ENCODE data around the gene MAP2K7. TPM values are rescaled to one million over a fixed set of nuclear protein-coding genes. Genes with fewer than 3 reads are reported as not detected.

The MAP2K7 gene
- total RNA-seq, 6 experiments from 2014 or later: 9.7 to 22.1 (median 15.6) TPM

- DNase-seq: peak in 1 of 3 donors; percentile 47
- intact Hi-C loops (cut with DNase I): no loop called here
Measured at GRCh38 chr19:7933828-7934725, 30.4 kb downstream of the MAP2K7 start.

DNA sequence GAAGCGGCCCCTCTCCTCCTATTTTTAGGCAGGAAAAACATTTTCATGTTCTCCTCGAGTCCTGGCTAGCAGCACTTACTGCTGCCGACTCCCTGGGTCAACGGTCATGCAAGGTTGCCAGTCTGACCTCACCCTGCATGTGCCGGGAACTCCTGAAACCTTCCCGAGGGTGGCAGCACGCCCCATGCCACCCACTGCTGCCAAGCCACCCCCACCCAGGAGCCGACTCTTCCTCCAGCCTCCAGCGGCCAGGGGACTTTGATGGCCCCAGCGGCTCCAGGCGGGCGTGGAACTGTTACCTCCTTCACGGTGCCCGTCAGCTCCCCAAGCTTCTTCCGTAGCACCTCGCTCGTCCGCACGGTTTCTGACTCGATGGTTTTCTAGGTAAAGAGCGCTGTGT, 31.1 kb downstream of the MAP2K7 start:
- intact Hi-C loops (cut with DNase I): no loop called here
- Histone ChIP-seq H3K9me3 (no peaks in the 10 kb centered on the region), H3K4me1 (peaks cover 0 to 9% (median 0%) of the 10 kb centered on the region in 4 donors), H3K4me3 (no peak overlapping the region), H3K27ac (no peak overlapping the region), H3K27me3 (no peaks in the 10 kb centered on the region), H3K36me3 (peaks cover 0 to 79% (median 47%) of the 10 kb centered on the region in 4 donors)
- DNase-seq (peak; percentile 59 to 79 (median 64)), ATAC-seq (peak; percentile 8 to 79 (median 67))
- WGBS (ENCODE audit: insufficient coverage, low coverage, low lambda C conversion rate, missing lambda C conversion rate): 69% methylated on average over 13 of the region's 21 CpGs
- TF ChIP-seq POLR2A (IDR thresholded peaks at IDR 0.05): no peak
- TF ChIP-seq, protein P1, sequence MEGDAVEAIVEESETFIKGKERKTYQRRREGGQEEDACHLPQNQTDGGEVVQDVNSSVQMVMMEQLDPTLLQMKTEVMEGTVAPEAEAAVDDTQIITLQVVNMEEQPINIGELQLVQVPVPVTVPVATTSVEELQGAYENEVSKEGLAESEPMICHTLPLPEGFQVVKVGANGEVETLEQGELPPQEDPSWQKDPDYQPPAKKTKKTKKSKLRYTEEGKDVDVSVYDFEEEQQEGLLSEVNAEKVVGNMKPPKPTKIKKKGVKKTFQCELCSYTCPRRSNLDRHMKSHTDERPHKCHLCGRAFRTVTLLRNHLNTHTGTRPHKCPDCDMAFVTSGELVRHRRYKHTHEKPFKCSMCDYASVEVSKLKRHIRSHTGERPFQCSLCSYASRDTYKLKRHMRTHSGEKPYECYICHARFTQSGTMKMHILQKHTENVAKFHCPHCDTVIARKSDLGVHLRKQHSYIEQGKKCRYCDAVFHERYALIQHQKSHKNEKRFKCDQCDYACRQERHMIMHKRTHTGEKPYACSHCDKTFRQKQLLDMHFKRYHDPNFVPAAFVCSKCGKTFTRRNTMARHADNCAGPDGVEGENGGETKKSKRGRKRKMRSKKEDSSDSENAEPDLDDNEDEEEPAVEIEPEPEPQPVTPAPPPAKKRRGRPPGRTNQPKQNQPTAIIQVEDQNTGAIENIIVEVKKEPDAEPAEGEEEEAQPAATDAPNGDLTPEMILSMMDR (IDR thresholded peaks at IDR 0.05): no peak

More at GRCh38 chr19:7933828-7934725, 30.4 kb downstream of the MAP2K7 start:
- TF ChIP-seq, protein P1 (IDR thresholded peaks at IDR 0.05): no peak
- no peak for TF ChIP-seq POLR2A (IDR thresholded peaks at IDR 0.05)
- H3K4me1 ChIP-seq: peaks cover 0 to 9% (median 0%) of the 10 kb centered on the region in 4 donors
- no peak overlapping the region for H3K27ac ChIP-seq
- H3K9me3 ChIP-seq: no peaks in the 10 kb centered on the region
- H3K36me3 ChIP-seq: peaks cover 0 to 76% (median 46%) of the 10 kb centered on the region in 4 donors
- 90% methylated on average over 13 of the region's 55 CpGs for WGBS (ENCODE audit: insufficient coverage, low coverage, low lambda C conversion rate, missing lambda C conversion rate)
- no peak overlapping the region for H3K4me3 ChIP-seq
- no peak for ATAC-seq
- H3K27me3 ChIP-seq: no peaks in the 10 kb centered on the region

- Histone ChIP-seq H3K4me3 (no peak overlapping the region), H3K27ac (no peak overlapping the region), H3K27me3 (no peaks in the 10 kb centered on the region), H3K4me1 (peaks cover 0 to 13% (median 0%) of the 10 kb centered on the region in 4 donors), H3K36me3 (peaks cover 0 to 38% (median 16%) of the 10 kb centered on the region in 4 donors), H3K9me3 (no peaks in the 10 kb centered on the region)
- ATAC-seq: no peak
- no peak for DNase-seq
- TF ChIP-seq, protein P1 (IDR thresholded peaks at IDR 0.05): no peak
- no peak for TF ChIP-seq POLR2A (IDR thresholded peaks at IDR 0.05)
- intact Hi-C loops (cut with DNase I): loop anchor here in 1 of 2 donors (10.0 kb wide), 1 partner anchor 314 kb away; no protein-coding TSS in a partner anchor
- 80% methylated on average over 2 of the region's 13 CpGs for WGBS (ENCODE audit: insufficient coverage, low coverage, low lambda C conversion rate, missing lambda C conversion rate)
Measured at GRCh38 chr19:7940841-7941240, 37.2 kb downstream of the MAP2K7 start.

- Histone ChIP-seq H3K4me1 (peaks cover 0 to 13% (median 0%) of the 10 kb centered on the region in 4 donors), H3K4me3 (no peak overlapping the region), H3K27ac (no peak overlapping the region), H3K9me3 (no peaks in the 10 kb centered on the region), H3K36me3 (peaks cover 0 to 26% (median 11%) of the 10 kb centered on the region in 4 donors), H3K27me3 (no peaks in the 10 kb centered on the region)
- no peak for ATAC-seq
- no peak for DNase-seq
- intact Hi-C loops (cut with DNase I): loop anchor here in 1 of 2 donors (10.0 kb wide), 1 partner anchor 313 kb away; no protein-coding TSS in a partner anchor
- WGBS (ENCODE audit: insufficient coverage, low coverage, low lambda C conversion rate, missing lambda C conversion rate): 84% methylated on average over 7 of the region's 19 CpGs
- TF ChIP-seq POLR2A (IDR thresholded peaks at IDR 0.05): no peak
- TF ChIP-seq, protein P1 (IDR thresholded peaks at IDR 0.05): no peak
Measured at GRCh38 chr19:7941895-7942596, 38.4 kb downstream of the MAP2K7 start.
